Measurements from ENCODE around the gene CACHD1. TPM values are rescaled to one million over a fixed set of nuclear protein-coding genes. Genes with fewer than 3 reads are reported as not detected.

The CACHD1 gene
- total RNA-seq, 4 donors from 2014 or later: 23.6 to 36.1 (median 24.8) TPM

DNA sequence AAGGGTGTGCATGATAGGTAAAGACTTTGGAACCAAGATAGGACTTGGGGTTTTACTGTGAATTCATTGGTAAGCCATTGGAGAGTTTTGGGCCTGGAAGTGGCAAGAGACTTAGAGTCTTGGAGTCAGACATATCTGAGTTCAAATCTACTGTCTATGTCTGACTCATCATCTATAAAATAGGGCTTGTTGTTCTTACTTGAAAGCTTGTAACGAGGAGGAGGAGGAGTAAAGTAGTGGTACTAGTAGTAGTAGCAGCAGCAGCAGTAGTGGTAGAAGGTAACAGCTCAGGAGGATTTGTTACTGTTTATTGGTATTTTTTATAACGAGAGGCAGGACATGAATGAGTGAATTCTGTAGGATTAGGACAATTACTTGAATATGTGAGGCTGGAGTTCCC is 62.7 kb downstream of the CACHD1 start:
- TF ChIP-seq, protein P1, sequence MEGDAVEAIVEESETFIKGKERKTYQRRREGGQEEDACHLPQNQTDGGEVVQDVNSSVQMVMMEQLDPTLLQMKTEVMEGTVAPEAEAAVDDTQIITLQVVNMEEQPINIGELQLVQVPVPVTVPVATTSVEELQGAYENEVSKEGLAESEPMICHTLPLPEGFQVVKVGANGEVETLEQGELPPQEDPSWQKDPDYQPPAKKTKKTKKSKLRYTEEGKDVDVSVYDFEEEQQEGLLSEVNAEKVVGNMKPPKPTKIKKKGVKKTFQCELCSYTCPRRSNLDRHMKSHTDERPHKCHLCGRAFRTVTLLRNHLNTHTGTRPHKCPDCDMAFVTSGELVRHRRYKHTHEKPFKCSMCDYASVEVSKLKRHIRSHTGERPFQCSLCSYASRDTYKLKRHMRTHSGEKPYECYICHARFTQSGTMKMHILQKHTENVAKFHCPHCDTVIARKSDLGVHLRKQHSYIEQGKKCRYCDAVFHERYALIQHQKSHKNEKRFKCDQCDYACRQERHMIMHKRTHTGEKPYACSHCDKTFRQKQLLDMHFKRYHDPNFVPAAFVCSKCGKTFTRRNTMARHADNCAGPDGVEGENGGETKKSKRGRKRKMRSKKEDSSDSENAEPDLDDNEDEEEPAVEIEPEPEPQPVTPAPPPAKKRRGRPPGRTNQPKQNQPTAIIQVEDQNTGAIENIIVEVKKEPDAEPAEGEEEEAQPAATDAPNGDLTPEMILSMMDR (IDR thresholded peaks at IDR 0.05; ENCODE audit: low read depth): no peak

DNA sequence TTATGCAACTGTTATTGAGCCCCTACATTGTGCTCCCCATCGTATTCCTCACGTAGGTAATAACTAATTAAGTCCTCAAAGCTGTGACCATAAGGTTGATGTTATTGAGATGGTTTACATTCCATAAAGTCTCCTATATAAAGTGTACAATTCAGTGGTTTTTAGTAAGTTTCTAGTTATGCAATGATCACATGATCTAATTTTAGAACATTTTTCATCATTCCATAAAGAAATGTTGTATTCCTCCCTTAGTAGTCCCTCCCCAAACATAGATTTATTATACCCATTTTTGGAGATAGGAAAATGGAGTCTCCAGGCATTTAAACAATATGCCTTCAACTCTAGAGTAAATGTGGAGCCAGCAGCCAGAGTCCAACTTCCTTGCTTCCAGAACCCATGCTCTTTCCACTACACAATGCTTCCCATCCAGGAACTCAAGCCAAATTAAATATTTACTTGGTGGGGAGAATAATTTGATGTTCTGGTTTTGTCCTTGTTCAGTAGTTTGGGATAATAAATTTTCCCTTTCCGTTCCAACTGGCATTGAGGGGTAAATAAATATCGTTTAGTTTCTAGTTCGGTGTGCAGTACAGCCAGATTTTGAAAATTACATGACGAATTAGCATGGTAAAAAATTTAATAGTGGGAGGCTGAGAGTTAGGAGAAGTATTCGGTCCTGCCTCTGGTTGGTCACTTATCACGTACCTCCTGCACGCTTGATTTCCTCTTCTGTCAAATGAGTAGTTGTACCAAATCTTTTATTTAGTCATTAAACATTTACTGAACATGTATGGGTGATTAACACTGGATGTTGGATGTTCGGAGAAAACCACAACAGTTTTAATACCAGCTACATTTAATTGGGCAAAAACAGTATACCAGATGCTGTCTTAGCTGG is 66.3 kb downstream of the CACHD1 start:
- TF ChIP-seq, protein P1 (IDR thresholded peaks at IDR 0.05; ENCODE audit: low read depth): no peak

DNA sequence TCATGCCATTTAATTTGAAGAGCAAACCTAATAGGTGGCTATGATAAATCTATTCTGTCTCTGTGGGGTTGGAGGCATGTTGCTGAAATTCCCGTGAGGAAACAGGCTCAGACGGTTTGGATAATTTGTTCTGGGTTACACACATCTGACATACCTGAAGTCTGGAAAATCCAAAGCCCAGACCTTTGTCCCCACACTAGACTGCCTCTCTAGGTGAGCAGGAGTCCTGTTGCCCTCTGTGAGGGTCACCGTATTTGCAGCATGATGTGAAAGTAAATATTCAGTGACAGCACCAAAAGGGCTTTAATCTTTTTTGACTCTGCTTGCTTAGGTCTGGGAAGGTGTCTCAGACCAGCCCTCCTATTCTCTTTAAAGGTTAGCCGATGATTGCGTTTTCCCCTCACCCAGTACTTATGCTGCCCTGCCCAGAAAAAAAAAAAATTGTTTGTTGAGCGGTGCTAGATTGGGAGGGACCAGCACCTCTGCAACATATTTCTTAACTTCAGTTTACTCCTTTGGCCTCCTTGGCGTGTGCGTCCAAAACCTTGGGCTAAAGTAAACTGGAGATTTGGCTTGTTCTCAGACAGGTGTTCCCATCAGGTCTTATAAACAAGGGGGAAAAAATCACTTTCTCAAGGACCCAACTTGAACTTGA is 67.0 kb downstream of the CACHD1 start:
- TF ChIP-seq, protein P1 (IDR thresholded peaks at IDR 0.05; ENCODE audit: low read depth): no peak

DNA sequence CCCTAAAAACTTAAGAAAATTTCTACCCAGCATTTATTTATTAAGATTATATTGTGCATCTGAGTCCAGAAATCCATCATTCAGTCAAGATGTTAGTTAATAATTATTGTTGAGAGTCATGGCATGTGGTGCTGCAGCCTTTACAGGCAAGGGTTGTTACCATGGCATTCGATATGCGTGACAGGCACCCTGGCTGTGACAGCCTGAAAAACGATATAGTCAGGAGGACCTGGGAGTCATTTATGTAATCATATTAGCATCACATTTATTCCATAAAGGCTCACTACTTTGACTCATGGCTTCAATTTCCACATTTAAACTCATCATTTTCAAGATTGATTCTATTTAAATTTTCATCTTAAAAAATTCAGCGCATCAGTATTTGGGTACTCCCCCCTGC is 68.0 kb downstream of the CACHD1 start:
- TF ChIP-seq, protein P1 (IDR thresholded peaks at IDR 0.05; ENCODE audit: low read depth): no peak

DNA sequence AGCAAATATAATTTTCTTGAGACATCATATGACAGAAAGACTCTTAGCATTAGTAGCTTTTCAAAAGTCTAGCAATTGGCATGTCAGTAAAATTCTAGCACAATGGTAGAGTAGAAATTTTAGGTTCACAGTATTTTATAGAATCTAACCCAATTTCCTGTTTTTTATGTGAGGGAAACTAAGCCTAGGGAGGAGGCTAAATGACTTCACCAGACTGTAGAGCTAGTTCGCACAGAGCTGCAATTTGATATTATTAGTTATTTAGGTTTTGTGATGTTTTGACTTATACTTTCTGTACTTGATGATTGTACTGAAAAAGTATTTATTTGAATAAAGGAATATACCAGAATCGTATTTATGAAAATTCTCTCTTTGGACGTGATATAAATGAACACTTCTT is 68.5 kb downstream of the CACHD1 start:
- TF ChIP-seq, protein P1 (IDR thresholded peaks at IDR 0.05; ENCODE audit: low read depth): no peak

DNA sequence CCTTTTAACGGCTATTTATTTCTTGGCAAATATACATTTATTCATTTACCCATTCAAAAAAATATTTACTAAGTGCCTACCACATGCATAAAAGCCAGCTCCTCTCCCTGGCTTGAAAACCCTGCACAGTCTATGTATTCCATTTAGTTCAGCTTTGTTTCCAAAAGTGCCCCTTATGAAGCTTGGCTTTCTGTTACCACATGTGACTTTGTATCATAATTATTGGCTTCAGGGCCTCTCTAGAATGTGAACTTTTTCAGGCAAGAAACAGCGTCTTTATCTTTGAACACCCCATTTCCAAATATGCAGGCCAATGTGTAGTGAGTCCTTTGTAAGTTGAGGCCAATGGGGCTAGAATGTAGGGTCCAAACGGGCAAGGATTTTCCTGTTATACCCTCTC is 69.4 kb downstream of the CACHD1 start:
- TF ChIP-seq, protein P1 (IDR thresholded peaks at IDR 0.05; ENCODE audit: low read depth): no peak

DNA sequence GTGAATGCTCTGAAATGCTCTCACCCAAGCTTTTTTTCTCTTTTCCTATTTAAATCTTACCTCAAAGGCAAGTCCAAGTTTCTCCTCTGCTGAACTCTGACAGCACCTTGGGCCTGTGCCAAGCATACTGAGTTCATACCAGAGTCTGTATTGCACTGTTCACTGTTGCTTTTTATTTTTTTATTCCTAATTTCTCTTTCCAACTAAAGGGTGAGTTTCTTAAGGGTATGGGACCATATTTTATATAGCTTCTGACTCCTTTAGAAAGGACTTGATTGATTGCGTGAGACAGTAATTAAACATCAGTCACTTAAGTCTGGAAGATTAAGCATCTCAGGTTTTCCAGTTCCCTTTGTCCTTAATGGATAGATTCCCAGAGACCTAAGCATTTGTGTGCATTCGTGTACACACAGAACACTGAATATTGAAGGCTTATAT is 69.9 kb downstream of the CACHD1 start:
- TF ChIP-seq, protein P1 (IDR thresholded peaks at IDR 0.05; ENCODE audit: low read depth): no peak

Data from subcutaneous adipose tissue (tissue), 4 donors.